ENCODE data around the gene PSD4.
A peak's percentile ranks its signal among the peaks of the same experiment; 100 is the strongest.

PSD4 gene

DNA sequence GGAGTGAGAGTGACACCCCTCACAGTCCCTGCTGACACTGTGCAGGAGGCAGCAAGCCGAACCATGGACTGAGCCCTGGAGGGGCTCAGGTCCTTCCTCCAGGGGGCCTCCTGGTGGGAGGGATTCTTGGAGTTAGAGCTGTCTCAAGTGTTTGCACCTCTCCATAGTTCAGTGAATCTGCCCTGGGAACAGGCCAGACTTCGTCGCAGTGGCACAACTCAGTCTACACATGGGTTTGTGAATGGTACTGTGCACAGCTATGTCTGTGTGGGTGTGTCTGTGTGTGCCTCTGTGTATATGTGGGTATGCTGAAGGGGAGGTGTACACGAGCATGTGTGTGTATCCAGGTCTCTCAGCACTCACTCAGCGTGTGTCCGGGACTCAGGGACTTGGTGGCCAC is 68.6 kb downstream of the PSD4 start:
- DNase-seq, result no peak

GRCh38 chr2:113245276-113245711 is 71.5 kb downstream of the PSD4 start:
- DNase-seq, result no peak

DNA sequence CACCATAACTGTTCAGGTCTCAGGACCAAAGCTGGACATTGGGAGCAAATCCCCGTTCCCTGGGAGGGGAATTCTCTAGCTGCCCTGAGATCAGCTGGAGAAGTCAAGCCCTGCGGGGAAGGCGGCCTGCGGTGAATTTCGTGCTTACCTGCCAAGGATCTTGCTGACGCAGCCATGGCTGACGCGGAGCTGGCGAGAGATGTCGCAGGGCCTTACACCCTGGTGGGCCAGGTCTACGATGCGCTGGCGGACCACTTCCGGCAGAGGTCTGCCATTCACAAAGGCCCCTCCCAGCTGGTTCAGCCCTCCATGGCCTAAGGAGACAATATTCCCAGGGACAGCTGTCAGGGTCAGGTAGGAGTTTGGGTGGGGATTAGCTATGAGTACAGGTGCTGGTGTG is 72.8 kb downstream of the PSD4 start:
- no peak for DNase-seq

GRCh38 chr2:113248997-113249770 is 75.4 kb downstream of the PSD4 start:
- DNase-seq, result peak; percentile 30

GRCh38 chr2:113251118-113251517 is 77.3 kb downstream of the PSD4 start:
- DNase-seq, result no peak

DNA sequence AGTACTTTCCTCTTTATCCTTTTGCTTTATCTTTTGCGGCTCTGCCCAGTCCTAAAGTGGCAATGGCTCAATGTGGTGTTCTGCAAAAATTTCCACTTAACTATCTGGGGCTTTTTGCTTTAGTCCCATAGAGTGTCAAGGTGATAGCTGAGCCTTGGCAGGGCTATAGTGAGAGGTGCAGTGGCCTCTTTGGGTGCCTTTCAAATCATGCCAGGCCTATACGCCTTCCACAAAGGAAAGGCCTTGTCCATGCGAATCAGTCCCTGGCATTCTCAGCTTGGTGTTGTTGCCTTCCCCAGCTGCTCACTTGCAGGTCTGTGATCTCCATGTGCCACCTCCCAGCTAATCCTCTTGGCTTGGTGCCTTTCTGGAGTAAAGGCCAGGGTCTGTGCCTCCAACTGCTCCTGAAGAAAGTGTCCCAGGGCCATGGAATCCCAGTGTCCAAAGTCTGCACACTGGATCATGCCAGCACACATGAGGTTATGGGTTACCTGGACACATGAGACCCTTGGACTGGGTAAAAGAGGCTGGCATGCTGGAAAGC is 78.3 kb downstream of the PSD4 start:
- no peak for DNase-seq

DNA sequence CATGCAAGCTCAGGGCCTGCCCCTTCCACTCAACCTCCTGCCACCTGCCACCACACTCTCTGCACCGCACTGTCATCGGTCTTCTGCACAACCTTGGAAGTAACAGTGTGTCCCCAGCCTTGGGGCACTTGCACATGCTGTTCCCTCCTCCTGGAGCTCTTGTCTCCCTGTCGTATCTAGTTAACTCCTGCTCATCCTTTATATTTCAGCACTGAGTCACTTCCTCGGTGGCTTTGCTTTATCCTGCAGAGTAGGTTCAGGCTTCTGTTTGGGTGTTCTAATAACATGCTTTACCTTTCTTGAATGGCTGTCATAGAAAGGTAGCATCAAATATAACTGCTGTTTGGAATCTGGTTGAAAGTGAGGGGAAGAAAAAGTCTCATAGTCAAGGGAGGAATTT is 79.7 kb downstream of the PSD4 start:
- no peak for DNase-seq

DNA sequence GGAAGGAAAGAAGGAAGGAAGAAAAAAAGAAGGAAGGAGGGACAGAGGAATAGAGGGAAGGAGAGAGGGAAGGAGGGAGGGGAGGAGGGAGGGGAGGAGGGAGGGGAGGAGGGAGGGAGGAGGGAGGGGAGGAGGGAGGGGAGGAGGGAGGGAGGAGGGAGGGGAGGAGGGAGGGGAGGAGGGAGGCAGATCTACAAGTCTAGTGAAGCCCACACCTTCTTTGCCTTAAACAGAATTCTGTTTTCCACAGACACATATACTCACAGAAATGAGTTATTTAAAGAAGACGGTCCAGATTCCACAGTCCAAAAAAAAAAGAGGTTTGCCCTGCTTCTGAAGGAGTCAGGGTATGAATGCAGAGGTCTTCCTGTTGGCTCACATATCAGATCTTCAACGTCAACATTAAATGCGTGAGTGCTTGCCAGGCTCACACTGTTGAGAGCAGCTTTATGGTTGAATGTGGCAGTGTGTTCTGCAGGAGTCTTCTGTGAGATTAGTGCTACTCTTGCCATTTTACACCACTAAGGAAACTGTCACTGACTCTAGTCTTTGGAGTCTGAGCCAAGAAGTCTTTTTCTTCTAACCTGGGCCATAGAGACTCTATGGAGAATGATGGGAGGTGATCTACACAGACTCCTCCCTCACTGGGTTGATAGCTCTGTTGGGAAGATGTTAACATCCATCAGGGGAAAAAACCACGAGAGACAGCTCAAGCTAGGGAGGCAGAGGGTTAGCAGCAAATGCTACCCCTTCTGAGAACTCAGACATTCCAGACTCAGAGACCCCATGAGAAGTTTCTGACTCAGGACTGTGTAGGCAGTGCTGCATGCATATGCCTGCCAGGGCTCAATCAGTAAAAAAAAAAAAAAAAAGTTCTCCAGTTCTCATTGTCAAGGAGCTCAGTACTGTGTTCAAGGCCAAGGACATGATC is 81.6 kb downstream of the PSD4 start:
- no peak for DNase-seq

DNA sequence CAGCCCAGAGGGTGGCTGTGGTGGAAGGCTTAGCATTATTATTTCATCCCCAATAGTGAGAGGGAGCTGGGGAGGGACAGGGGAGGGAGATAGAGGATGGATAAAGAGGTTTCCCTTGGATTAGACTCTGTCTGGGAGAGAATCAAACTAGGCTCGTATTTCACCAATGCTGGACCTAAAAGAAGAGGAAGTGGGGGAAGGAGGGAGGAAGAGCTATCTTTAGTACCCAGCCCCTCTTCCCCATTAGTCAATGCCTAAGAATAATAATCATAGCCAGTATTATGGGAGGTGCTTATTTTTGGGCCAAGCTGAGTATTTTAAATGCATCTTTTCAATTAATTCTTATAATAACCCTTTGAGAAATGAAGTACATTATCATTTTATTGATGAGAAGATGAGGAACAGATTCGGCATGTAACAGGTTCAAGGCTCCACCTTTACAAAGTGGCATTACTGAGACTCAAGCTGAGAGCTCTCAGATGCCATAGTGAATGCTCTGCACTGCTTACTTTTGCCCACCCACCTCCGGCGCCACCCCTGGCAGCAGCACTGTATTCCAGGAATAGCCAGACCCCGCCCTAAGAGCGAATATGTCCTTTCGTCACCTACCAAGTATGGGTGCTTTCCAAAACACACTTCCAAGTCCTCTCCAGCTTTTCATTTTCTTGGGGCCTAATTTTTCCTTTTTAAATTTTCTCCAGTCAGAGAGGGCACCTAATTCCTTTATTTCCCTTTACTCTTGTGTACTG is 83.9 kb downstream of the PSD4 start:
- DNase-seq, result no peak

- DNase-seq, result no peak
Measured at GRCh38 chr2:113258471-113259147, 84.8 kb downstream of the PSD4 start.
